HepG2 (cell line): ENCODE measurements around the gene CARD9. TPM values are rescaled to one million over a fixed set of nuclear protein-coding genes. Genes with fewer than 3 reads are reported as not detected.

Source experiments
- CBX1 ChIP-seq: IDR thresholded peaks from one replicate; pipeline ENCODE4 v1.6.1; 2016; ENCODE audit warnings: antibody characterized with exemption, low read depth
- HHEX ChIP-seq: IDR thresholded peaks from 2 replicates; pipeline ENCODE4 v1.6.1; 2016; ENCODE audit warnings: control low read depth
- KLF9 ChIP-seq: IDR thresholded peaks from 2 replicates; pipeline ENCODE4 v1.6.1; 2016; ENCODE audit warnings: low read depth
- MEIS1 ChIP-seq: sonication (generic); formaldehyde crosslinking; IDR thresholded peaks from 2 replicates; pipeline ENCODE4 v1.9.0; 2021; ENCODE audit warnings: mild to moderate bottlenecking, missing genetic modification reagents, moderate library complexity, borderline replicate concordance
- MXI1 ChIP-seq: IDR thresholded peaks from 3 replicates; pipeline ENCODE4 v1.6.1; 2012; ENCODE audit warnings: low read depth, low read length, inconsistent platforms, borderline replicate concordance
- NFE2 ChIP-seq: sonication (generic); formaldehyde crosslinking; IDR thresholded peaks from 2 replicates; pipeline ENCODE4 v1.4.0; 2020; ENCODE audit warnings: missing genetic modification reagents
- PLRG1 ChIP-seq: fragments of 450-650 bp; conservative IDR thresholded peaks from 2 replicates; pipeline ENCODE4 v1.6.1; 2016
- RARA ChIP-seq: IDR thresholded peaks from 2 replicates; pipeline ENCODE4 v1.6.1; 2016; ENCODE audit warnings: missing genetic modification reagents, missing compliant biosample characterization
- REL ChIP-seq: sonication (generic); formaldehyde crosslinking; conservative IDR thresholded peaks from 2 replicates; pipeline ENCODE4 v1.8.0; 2022; ENCODE audit warnings: mild to moderate bottlenecking, missing genetic modification reagents, moderate library complexity
- ZFP82 ChIP-seq: sonication (generic); formaldehyde crosslinking; IDR thresholded peaks from 2 replicates; pipeline ENCODE4 v1.5.1; 2020; ENCODE audit warnings: mild to moderate bottlenecking, missing genetic modification reagents, borderline replicate concordance
- ZNF160 ChIP-seq: sonication (generic); formaldehyde crosslinking; IDR thresholded peaks from 2 replicates; pipeline ENCODE4 v1.8.0; 2022; ENCODE audit warnings: mild to moderate bottlenecking, inconsistent platforms, missing genetic modification reagents
- ZNF30 ChIP-seq: sonication (generic); formaldehyde crosslinking; IDR thresholded peaks from 2 replicates; pipeline ENCODE4 v1.5.0; 2020; ENCODE audit warnings: mild to moderate bottlenecking, missing genetic modification reagents
- ZNF331 ChIP-seq: sonication (generic); formaldehyde crosslinking; IDR thresholded peaks from 2 replicates; pipeline ENCODE4 v1.4.0; 2020; ENCODE audit warnings: missing genetic modification reagents
- ZNF451 ChIP-seq: sonication (generic); formaldehyde crosslinking; IDR thresholded peaks from 2 replicates; pipeline ENCODE4 v1.5.0; 2020; ENCODE audit warnings: mild to moderate bottlenecking, missing genetic modification reagents
- ZNF460 ChIP-seq: sonication (generic); formaldehyde crosslinking; IDR thresholded peaks from 2 replicates; pipeline ENCODE4 v1.5.1; 2020; ENCODE audit warnings: missing genetic modification reagents, mild to moderate bottlenecking, borderline replicate concordance
- ZNF556 ChIP-seq: sonication (generic); formaldehyde crosslinking; IDR thresholded peaks from 2 replicates; pipeline ENCODE4 v1.4.0; 2020; ENCODE audit warnings: mild to moderate bottlenecking, missing genetic modification reagents, borderline replicate concordance
- ZNF619 ChIP-seq: sonication (generic); formaldehyde crosslinking; IDR thresholded peaks from 2 replicates; pipeline ENCODE4 v1.4.0; 2020; ENCODE audit warnings: mild to moderate bottlenecking, missing genetic modification reagents
- ZNF672 ChIP-seq: sonication (generic); formaldehyde crosslinking; IDR thresholded peaks from 2 replicates; pipeline ENCODE4 v1.8.1; 2022; ENCODE audit warnings: missing genetic modification reagents
- ZNF713 ChIP-seq: sonication (generic); formaldehyde crosslinking; IDR thresholded peaks from 2 replicates; pipeline ENCODE4 v1.4.0; 2020; ENCODE audit warnings: mild to moderate bottlenecking, missing genetic modification reagents
- polyA plus RNA-seq, 8 experiments: library from polyadenylated mRNA; depleted of rRNA in 3 of 8; stranded (reverse) in 7 of 8; unstranded in 1 of 8; fragments of >200 nt; fragmentation: Illumina TruSeq in 4 of 8; extraction: Trizol in 4 of 8; gene quantifications; 2 replicates each; pipeline versions ENCODE4 v1.2.1 to v1.2.3, GENCODE V29; 2011 to 2016; ENCODE audit warnings: low read depth in 4 of 8, missing spikeins in 1 of 8, mixed read lengths in 1 of 8; ENCODE audit not compliant: insufficient read depth in 1 of 8
- total RNA-seq, 5 experiments: library from RNA; depleted of rRNA; stranded (reverse); fragments of >200 nt; fragmentation: Illumina TruSeq; extraction: Trizol; gene quantifications; 2 replicates each; pipeline ENCODE4 v1.2.3, GENCODE V29; 2016; ENCODE audit warnings: low read depth in 1 of 5
- TF ChIP-seq, protein P1 (sequence below): sonication (generic); formaldehyde crosslinking; IDR thresholded peaks from 2 replicates; pipeline ENCODE4 v1.8.0; 2022; ENCODE audit warnings: mild to moderate bottlenecking, missing genetic modification reagents, moderate library complexity
- TF ChIP-seq, protein P2 (sequence below): IDR thresholded peaks from 2 replicates; pipeline ENCODE4 v1.6.1; 2016; ENCODE audit warnings: missing biosample characterization, missing genetic modification reagents, low read depth
- TF ChIP-seq, protein P3 (sequence below): sonication (generic); formaldehyde crosslinking; IDR thresholded peaks from 2 replicates; pipeline ENCODE4 v1.5.0; 2020; ENCODE audit warnings: missing genetic modification reagents
- TF ChIP-seq, protein P4 (sequence below): IDR thresholded peaks from 2 replicates; pipeline ENCODE4 v1.6.1; 2016; ENCODE audit warnings: mild to moderate bottlenecking
- TF ChIP-seq, protein P5 (sequence below): sonication (generic); formaldehyde crosslinking; IDR thresholded peaks from 2 replicates; pipeline ENCODE4 v1.5.1; 2020; ENCODE audit warnings: missing genetic modification reagents, mild to moderate bottlenecking, borderline replicate concordance

CARD9 gene
- total and polyA plus RNA-seq, 2 of the 13 experiments (the other 11 are each of a cell fraction or from before 2014, with no cell fraction given), result 3.3 to 7.4 TPM

DNA sequence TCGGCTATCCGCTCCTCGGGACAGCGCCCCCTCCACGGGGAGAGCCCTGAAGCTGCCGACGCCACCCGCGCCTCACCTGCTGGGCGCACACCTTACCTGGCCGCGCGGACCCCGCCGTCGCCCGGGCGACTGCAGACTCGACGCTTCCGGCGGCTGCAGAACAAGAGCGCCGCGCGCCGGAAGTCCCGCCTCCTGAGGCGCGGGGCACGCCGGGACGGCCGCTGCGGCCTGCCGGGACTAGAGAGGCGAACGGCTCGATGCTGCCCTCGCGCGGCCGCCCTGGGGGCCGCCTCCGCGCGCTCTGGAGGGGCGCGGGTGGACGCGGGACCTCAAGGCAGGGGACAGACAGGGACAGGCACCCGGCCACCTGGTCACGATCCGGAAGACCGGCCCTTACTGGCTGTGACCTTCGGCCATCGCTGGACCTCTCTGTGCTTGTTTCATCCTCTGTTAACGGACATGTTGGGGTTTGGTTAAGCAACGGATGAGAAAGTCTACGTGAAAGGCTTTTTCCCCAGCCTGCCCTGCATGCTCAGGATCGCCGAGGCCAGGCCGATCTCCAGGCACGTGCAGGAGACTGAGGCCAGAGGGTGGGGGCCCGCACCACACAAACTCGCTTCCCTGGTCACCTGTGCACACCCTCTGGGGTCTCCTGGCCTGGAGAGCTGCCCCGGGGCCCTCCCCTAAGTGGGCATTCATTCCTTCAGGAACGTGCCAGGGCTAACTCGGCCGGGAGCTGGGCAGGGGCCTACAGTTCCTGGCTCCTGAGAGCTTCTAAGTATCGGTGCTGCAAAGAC is 26.8 kb upstream of the CARD9 start, which contains the start of gene SNAPC4 (continued):
- TF ChIP-seq RARA (CRISPR knock-in tag), result 0 out of 2 replicates have a peak, but pooled peaks have one; percentile 5
- TF ChIP-seq, protein P1, sequence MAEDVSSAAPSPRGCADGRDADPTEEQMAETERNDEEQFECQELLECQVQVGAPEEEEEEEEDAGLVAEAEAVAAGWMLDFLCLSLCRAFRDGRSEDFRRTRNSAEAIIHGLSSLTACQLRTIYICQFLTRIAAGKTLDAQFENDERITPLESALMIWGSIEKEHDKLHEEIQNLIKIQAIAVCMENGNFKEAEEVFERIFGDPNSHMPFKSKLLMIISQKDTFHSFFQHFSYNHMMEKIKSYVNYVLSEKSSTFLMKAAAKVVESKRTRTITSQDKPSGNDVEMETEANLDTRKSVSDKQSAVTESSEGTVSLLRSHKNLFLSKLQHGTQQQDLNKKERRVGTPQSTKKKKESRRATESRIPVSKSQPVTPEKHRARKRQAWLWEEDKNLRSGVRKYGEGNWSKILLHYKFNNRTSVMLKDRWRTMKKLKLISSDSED (CRISPR knock-in tag), result no peak
- peak; percentile 68; the same call in 1 of the 2 replicates for TF ChIP-seq ZNF160
- TF ChIP-seq CBX1, result no peak
- TF ChIP-seq, protein P2, sequence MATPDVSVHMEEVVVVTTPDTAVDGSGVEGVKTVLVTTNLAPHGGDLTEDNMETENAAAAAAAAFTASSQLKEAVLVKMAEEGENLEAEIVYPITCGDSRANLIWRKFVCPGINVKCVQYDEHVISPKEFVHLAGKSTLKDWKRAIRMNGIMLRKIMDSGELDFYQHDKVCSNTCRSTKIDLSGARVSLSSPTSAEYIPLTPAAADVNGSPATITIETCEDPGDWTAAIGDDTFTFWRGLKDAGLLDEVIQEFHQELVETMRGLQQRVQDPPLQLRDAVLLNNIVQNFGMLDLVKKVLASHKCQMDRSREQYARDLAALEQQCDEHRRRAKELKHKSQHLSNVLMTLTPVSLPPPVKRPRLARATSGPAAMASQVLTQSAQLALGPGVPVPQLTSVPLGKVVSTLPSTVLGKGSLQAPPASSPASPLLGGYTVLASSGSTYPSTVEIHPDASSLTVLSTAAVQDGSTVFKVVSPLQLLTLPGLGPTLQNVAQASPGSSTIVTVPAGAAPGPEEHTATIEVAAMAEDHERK (CRISPR knock-in tag), result peak; percentile 48; the same call in 1 of the 2 replicates
- 0 out of 2 replicates have a peak, but pooled peaks have one; percentile 43 for TF ChIP-seq ZNF556 (CRISPR knock-in tag)
- TF ChIP-seq, protein P3, sequence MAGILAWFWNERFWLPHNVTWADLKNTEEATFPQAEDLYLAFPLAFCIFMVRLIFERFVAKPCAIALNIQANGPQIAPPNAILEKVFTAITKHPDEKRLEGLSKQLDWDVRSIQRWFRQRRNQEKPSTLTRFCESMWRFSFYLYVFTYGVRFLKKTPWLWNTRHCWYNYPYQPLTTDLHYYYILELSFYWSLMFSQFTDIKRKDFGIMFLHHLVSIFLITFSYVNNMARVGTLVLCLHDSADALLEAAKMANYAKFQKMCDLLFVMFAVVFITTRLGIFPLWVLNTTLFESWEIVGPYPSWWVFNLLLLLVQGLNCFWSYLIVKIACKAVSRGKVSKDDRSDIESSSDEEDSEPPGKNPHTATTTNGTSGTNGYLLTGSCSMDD (CRISPR knock-in tag), result no peak
- TF ChIP-seq, protein P4, sequence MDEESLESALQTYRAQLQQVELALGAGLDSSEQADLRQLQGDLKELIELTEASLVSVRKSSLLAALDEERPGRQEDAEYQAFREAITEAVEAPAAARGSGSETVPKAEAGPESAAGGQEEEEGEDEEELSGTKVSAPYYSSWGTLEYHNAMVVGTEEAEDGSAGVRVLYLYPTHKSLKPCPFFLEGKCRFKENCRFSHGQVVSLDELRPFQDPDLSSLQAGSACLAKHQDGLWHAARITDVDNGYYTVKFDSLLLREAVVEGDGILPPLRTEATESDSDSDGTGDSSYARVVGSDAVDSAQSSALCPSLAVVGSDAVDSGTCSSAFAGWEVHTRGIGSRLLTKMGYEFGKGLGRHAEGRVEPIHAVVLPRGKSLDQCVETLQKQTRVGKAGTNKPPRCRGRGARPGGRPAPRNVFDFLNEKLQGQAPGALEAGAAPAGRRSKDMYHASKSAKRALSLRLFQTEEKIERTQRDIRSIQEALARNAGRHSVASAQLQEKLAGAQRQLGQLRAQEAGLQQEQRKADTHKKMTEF, result peak; percentile 54; the same call in 1 of the 2 replicates
- no peak for TF ChIP-seq ZNF331 (CRISPR knock-in tag)
- 0 out of 2 replicates have a peak, but pooled peaks have one; percentile 91 for TF ChIP-seq ZNF713 (CRISPR knock-in tag)
- TF ChIP-seq ZNF451, result peak; percentile 81; the same call in 1 of the 2 replicates
- TF ChIP-seq ZNF460 (CRISPR knock-in tag), result no peak
- TF ChIP-seq PLRG1, result no peak
- no peak for TF ChIP-seq HHEX
- peak; percentile 63 for TF ChIP-seq ZNF619 (CRISPR knock-in tag)
- TF ChIP-seq REL, result peak; percentile 89; the same call in 1 of the 2 replicates
- peak; percentile 83; the same call in 1 of the 2 replicates for TF ChIP-seq ZNF672
- no peak for TF ChIP-seq KLF9 (CRISPR knock-in tag)
- TF ChIP-seq MXI1, result peak; percentile 93
- TF ChIP-seq, protein P5, sequence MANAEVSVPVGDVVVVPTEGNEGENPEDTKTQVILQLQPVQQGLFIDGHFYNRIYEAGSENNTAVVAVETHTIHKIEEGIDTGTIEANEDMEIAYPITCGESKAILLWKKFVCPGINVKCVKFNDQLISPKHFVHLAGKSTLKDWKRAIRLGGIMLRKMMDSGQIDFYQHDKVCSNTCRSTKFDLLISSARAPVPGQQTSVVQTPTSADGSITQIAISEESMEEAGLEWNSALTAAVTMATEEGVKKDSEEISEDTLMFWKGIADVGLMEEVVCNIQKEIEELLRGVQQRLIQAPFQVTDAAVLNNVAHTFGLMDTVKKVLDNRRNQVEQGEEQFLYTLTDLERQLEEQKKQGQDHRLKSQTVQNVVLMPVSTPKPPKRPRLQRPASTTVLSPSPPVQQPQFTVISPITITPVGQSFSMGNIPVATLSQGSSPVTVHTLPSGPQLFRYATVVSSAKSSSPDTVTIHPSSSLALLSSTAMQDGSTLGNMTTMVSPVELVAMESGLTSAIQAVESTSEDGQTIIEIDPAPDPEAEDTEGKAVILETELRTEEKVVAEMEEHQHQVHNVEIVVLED, result peak; percentile 87
- TF ChIP-seq MEIS1 (CRISPR knock-in tag), result no peak
- no peak for TF ChIP-seq NFE2 (CRISPR knock-in tag)
- TF ChIP-seq ZFP82, result no peak
- no peak for TF ChIP-seq ZNF30
